DMS 273 treated with DMSO at 0.1 percent for 48 hours (cell line): ENCODE measurements around the gene CA9.
"Not testable (repeated sequence)": the region's sequence is repeated elsewhere in the genome, so short reads cannot be mapped to it uniquely, and the experiment has no call there.

Experiments
- DNase-seq: peaks from one replicate; lab custom pipeline; 2025; lab: John Stamatoyannopoulos, UW

The CA9 gene

DNA sequence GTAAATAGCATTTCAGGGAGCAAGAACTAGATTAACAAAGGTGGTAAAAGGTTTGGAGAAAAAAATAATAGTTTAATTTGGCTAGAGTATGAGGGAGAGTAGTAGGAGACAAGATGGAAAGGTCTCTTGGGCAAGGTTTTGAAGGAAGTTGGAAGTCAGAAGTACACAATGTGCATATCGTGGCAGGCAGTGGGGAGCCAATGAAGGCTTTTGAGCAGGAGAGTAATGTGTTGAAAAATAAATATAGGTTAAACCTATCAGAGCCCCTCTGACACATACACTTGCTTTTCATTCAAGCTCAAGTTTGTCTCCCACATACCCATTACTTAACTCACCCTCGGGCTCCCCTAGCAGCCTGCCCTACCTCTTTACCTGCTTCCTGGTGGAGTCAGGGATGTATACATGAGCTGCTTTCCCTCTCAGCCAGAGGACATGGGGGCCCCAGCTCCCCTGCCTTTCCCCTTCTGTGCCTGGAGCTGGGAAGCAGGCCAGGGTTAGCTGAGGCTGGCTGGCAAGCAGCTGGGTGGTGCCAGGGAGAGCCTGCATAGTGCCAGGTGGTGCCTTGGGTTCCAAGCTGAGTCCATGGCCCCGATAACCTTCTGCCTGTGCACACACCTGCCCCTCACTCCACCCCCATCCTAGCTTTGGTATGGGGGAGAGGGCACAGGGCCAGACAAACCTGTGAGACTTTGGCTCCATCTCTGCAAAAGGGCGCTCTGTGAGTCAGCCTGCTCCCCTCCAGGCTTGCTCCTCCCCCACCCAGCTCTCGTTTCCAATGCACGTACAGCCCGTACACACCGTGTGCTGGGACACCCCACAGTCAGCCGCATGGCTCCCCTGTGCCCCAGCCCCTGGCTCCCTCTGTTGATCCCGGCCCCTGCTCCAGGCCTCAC, at the start of gene CA9:
TSS of gene CA9 (plus strand) at position 797 of the 893 bp plus-strand sequence. CDS start at position 829, 32 bp downstream.
- DNase-seq: peak; percentile 20

DNA sequence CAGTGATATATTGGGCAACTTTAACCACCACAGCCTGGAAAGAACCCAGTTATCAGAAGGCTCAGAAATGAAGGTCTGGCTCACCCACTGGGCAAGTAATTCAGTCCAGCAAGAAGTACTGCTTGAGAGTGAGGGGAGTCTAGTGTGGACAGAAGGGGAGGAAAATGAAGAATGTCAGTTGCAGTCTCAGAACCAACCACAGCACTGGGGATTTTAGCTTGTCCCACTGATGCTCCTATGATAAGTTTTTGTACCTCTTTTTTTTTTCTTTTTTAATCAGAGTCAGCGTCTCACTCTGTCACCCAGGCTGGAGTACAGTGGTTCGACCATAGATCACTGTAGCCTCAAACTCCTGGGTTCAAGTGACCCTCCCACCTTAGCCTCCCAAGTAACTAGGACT, 46.2 kb upstream of the CA9 start:
- no peak for DNase-seq

- DNase-seq: no peak
Measured at GRCh38 chr9:35628389-35628991, 45.2 kb upstream of the CA9 start.

- DNase-seq: no peak
Measured at GRCh38 chr9:35629597-35629996, 44.1 kb upstream of the CA9 start.

DNA sequence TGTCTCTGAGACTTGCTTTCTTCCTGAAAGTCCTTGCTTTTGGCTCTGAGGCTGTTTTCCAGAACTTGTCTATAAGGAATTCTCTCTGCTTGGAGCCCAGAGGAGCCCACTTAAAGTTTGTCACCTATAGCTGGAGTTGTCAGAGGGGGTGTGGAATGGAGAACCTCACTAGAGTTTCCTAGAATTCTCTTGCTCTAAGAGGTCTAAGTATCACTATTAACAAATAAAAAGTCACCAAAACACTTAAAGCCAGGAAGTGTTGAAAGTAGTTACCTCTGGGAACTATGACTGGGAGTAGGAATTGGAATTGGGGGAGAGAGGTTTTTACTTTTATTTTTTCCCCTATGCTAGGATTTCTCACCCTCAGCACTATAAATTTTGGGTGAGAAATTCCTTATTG, 38.0 kb upstream of the CA9 start:
- DNase-seq: no peak

DNA sequence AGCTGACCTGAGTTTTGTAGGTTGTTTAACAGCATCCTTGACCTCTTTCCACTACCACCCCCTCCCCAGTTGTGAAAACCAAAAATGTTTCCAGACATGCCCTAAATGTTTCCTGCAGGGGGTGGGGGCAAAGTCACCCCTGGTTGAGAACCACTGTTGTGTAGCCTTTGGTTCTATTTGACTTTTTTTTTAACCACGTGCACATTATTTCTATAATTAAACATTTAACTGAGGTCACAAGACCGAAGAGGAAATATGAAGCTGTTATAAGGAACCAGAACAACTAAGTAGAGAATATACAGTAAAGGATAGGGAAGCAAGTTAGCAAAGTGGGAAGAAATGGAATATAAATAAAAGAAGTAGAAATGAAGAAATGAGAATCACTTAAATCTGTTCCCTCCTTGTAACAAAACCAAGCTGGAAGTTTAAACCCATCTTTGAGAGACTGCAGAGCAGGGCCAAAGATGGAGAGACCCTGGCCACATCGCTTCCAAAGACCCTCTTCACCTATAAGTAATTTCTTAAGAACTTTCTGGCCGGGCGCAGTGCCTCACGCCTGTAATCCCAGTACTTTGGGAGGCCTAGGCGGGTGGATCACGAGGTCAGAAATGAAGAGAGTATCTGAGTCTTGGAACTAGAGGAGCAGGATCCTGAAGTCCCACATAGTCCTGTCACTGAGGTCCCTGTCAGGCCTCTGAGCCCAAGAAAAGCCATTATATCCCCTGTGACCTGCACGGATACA, 37.4 kb upstream of the CA9 start:
- no peak for DNase-seq

GRCh38 chr9:35636877-35637246, 36.9 kb upstream of the CA9 start:
- not testable (repeated sequence) for DNase-seq

GRCh38 chr9:35637427-35637955, 36.2 kb upstream of the CA9 start:
- DNase-seq: not testable (repeated sequence)

GRCh38 chr9:35638751-35639150, 35.0 kb upstream of the CA9 start:
- DNase-seq: not testable (repeated sequence)

DNA sequence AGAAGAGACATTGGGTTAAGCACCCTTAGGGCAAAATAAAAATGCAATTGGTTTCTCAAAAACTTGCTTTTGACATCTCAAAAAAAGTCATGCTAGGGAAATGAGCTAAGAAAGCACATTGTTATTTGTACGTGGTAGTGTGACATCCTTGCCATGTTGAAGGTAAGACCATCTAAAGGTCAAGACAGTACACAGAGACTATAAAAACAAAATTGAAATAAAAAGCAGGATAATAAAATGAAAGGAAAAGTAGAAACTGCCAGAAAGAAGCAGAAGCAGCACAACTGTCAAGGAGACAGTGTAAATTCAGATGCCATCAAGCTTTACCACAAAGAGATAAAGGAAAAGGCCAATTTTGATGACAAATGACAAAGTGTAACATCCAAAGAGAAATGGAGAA, 34.5 kb upstream of the CA9 start:
- not testable (repeated sequence) for DNase-seq

DNA sequence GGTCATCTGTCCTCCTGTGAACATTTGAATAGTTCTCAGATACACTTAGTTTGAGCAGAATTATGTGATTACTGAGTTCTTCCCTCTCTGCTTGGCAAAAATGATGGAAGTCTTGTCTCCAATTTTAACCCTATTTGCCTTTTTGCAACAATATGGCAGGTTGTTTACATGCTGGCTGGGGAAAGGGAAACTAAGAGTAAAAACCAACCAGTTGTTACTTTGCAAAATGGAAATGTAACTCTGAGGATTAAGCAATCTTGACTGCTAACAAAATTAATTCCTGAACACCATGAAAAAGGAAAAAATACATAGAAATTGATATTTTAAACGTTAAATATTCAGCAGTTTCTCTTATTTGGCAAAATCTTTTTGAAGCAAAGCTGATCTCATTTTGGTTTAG, 34.1 kb upstream of the CA9 start:
- no peak for DNase-seq

- not testable (repeated sequence) for DNase-seq
Measured at GRCh38 chr9:35640431-35640830, 33.3 kb upstream of the CA9 start.

GRCh38 chr9:35641478-35641877, 32.2 kb upstream of the CA9 start:
- not testable (repeated sequence) for DNase-seq

- DNase-seq: no peak
Measured at GRCh38 chr9:35643046-35643445, 30.7 kb upstream of the CA9 start.

- not testable (repeated sequence) for DNase-seq
Measured at GRCh38 chr9:35645736-35646135, 28.0 kb upstream of the CA9 start.

GRCh38 chr9:35646153-35646532, 27.6 kb upstream of the CA9 start:
- DNase-seq: no peak

GRCh38 chr9:35646533-35647265, 27.0 kb upstream of the CA9 start:
- peak; percentile 60 for DNase-seq

- no peak for DNase-seq
Measured at GRCh38 chr9:35649431-35650340, 24.0 kb upstream of the CA9 start.

DNA sequence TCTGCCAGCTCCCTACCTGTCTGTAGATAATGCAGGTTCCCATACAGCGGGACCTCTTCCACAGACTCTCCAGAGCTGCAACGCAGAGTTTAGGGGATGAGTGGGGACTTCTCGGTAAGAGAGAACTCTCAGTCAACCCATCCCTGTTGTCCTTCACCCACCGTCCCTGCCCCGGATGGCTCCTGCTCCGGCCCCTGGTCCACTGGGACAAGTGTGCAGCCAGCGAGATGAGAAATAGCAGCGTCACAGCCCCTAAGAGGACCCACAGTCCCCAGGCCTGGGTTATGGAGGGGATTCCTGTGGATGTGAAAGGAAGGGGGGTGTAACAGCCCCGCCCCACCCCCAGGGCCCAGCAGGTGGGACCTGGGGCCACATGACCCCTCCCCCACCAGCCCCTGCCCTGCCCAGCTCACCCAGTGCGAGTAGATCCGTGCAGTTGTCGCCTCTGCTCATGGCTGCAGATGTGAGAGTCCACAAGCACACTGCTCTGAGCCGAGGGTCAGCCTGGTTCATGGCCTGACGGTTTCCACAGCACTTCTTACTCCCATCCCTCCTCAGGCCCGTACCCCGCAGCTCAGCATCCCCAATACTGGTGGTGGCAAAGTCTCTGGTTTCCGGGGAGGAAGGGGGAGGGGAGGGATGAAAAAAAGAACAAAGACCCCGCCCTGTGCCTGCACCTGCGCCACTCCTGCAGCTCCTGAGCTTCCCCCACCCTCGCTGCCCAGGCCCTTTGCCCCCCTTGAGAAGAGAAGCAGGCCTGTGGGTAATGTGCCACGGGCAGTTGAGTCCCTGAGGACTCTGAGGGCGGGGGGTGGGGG, 23.2 kb upstream of the CA9 start, which contains the start of gene SIT1:
TSS of gene SIT1 (minus strand) at position 591 of the 818 bp plus-strand sequence. CDS start at position 513, 78 bp downstream.
- no peak for DNase-seq
